ENCODE measurements around the gene TSHR.
"Not testable (repeated sequence)": the region's sequence is repeated elsewhere in the genome, so short reads cannot be mapped to it uniquely, and the experiment has no call there.

The TSHR gene

GRCh38 chr14:81096656-81097055, 141.2 kb downstream of the TSHR start:
- no peak overlapping the region for H3K4me3 ChIP-seq (ENCODE audit: low read length)
- TF ChIP-seq ZNF274 (IDR thresholded peaks at IDR 0.05; ENCODE audit: low read depth, low read length), result no peak

- no peak for TF ChIP-seq ZNF274 (IDR thresholded peaks at IDR 0.05; ENCODE audit: low read depth, low read length)
- no peak overlapping the region for H3K4me3 ChIP-seq (ENCODE audit: low read length)
These were observed 146.8 kb downstream of the TSHR start for GRCh38 chr14:81102217-81102616.

- no peak for TF ChIP-seq ZNF274 (IDR thresholded peaks at IDR 0.05; ENCODE audit: low read depth, low read length)
- H3K4me3 ChIP-seq (ENCODE audit: low read length), result no peak overlapping the region
These were observed 148.0 kb downstream of the TSHR start for GRCh38 chr14:81103443-81103842.

- no peak overlapping the region for H3K4me3 ChIP-seq (ENCODE audit: low read length)
- no peak for TF ChIP-seq ZNF274 (IDR thresholded peaks at IDR 0.05; ENCODE audit: low read depth, low read length)
These were observed 150.0 kb downstream of the TSHR start for GRCh38 chr14:81105378-81105777.

- no peak overlapping the region for H3K4me3 ChIP-seq (ENCODE audit: low read length)
- TF ChIP-seq ZNF274 (IDR thresholded peaks at IDR 0.05; ENCODE audit: low read depth, low read length), result no peak
These were observed 150.5 kb downstream of the TSHR start for GRCh38 chr14:81105961-81106360.

GRCh38 chr14:81110186-81110585, 154.8 kb downstream of the TSHR start:
- no peak overlapping the region for H3K4me3 ChIP-seq (ENCODE audit: low read length)
- TF ChIP-seq ZNF274 (IDR thresholded peaks at IDR 0.05; ENCODE audit: low read depth, low read length), result no peak

- H3K4me3 ChIP-seq (ENCODE audit: low read length), result no peak overlapping the region
- TF ChIP-seq ZNF274 (IDR thresholded peaks at IDR 0.05; ENCODE audit: low read depth, low read length), result no peak
These were observed 157.8 kb downstream of the TSHR start for GRCh38 chr14:81113176-81113575.

- H3K4me3 ChIP-seq (ENCODE audit: low read length), result not testable (repeated sequence)
These were observed 158.8 kb downstream of the TSHR start for GRCh38 chr14:81113945-81114820.

GRCh38 chr14:81120501-81120900, 165.1 kb downstream of the TSHR start:
- no peak for TF ChIP-seq ZNF274 (IDR thresholded peaks at IDR 0.05; ENCODE audit: low read depth, low read length)
- H3K4me3 ChIP-seq (ENCODE audit: low read length), result no peak overlapping the region

GRCh38 chr14:81122326-81122725, 166.9 kb downstream of the TSHR start:
- no peak for TF ChIP-seq ZNF274 (IDR thresholded peaks at IDR 0.05; ENCODE audit: low read depth, low read length)
- no peak overlapping the region for H3K4me3 ChIP-seq (ENCODE audit: low read length)

- no peak for TF ChIP-seq ZNF274 (IDR thresholded peaks at IDR 0.05; ENCODE audit: low read depth, low read length)
- H3K4me3 ChIP-seq (ENCODE audit: low read length), result no peak overlapping the region
These were observed 168.4 kb downstream of the TSHR start for GRCh38 chr14:81123811-81124210.

GRCh38 chr14:81125536-81125935, 170.1 kb downstream of the TSHR start:
- H3K4me3 ChIP-seq (ENCODE audit: low read length), result no peak overlapping the region
- no peak for TF ChIP-seq ZNF274 (IDR thresholded peaks at IDR 0.05; ENCODE audit: low read depth, low read length)

- no peak overlapping the region for H3K4me3 ChIP-seq (ENCODE audit: low read length)
- no peak for TF ChIP-seq ZNF274 (IDR thresholded peaks at IDR 0.05; ENCODE audit: low read depth, low read length)
These were observed 172.4 kb downstream of the TSHR start for GRCh38 chr14:81127785-81128184.

- H3K4me3 ChIP-seq (ENCODE audit: low read length), result no peak overlapping the region
- no peak for TF ChIP-seq ZNF274 (IDR thresholded peaks at IDR 0.05; ENCODE audit: low read depth, low read length)
These were observed 173.8 kb downstream of the TSHR start for GRCh38 chr14:81129242-81129641.

GRCh38 chr14:81132468-81132867, 177.0 kb downstream of the TSHR start:
- no peak for TF ChIP-seq ZNF274 (IDR thresholded peaks at IDR 0.05; ENCODE audit: low read depth, low read length)
- H3K4me3 ChIP-seq (ENCODE audit: low read length), result no peak overlapping the region

- no peak overlapping the region for H3K4me3 ChIP-seq (ENCODE audit: low read length)
- no peak for TF ChIP-seq ZNF274 (IDR thresholded peaks at IDR 0.05; ENCODE audit: low read depth, low read length)
These were observed 178.0 kb downstream of the TSHR start for GRCh38 chr14:81133400-81133799.
